GM12892 (cell line): ENCODE results near the gene SLC9A9.

ENCODE experiments used
- DNase-seq: peaks from one replicate; pipeline ENCODE4 v3.0.0; 2011; ENCODE audit not compliant: insufficient read length
- FAIRE-seq: peaks from 2 replicates; lab custom pipeline; 2011; peaks lifted over from hg19 to GRCh38; lab: Jason Lieb, UNC
- POLR2A ChIP-seq: IDR thresholded peaks from 2 replicates; pipeline ENCODE4 v1.6.1; 2011; ENCODE audit warnings: low read depth, low read length, control low read depth
- POLR2AphosphoS5 ChIP-seq: IDR thresholded peaks from 2 replicates; pipeline ENCODE4 v1.6.1; 2011; ENCODE audit warnings: low read depth, low read length, control low read depth
- TAF1 ChIP-seq: IDR thresholded peaks from 2 replicates; pipeline ENCODE4 v1.6.1; 2011; ENCODE audit warnings: low read depth, mild to moderate bottlenecking, control low read depth, low read length, borderline replicate concordance

SLC9A9 gene

GRCh38 chr3:143795874-143796273, 52.4 kb downstream of the SLC9A9 start:
- DNase-seq (no peak), FAIRE-seq (no peak)
- TF ChIP-seq POLR2AphosphoS5 (no peak), POLR2A (no peak), TAF1 (no peak)

DNA sequence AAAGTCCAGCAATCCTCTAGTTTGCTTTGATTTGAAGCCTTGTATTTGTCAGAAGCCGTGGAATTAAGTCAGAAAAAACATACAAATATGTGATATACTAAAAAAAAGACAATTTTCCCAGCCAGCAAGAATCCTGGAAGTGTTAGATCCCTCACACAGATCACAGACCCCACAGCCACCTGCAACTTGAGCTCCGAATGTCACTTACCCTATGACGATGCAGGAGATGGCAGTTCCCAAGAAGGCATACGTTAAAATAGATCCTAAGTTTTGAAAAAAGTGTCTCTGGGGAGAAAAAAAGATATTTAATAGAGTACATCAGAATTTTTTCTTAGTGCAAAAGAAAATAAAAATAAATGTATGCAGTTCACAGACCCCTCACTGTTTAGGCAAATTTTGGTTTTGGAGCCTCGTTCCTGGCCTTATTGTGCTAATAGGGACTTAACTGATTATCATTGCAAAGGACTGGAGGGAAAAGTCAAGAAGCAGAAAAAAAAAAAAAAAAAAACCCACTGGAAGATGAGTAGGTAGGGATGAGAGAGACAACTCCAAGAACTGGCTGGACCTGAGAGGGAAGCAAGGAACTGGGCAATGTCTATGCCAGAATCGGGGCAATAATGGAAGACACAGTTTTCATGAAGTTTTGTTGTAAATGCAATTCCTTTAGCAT, 53.3 kb downstream of the SLC9A9 start:
- TF ChIP-seq POLR2AphosphoS5 (no peak), POLR2A (no peak), TAF1 (no peak)
- no peak for FAIRE-seq

DNA sequence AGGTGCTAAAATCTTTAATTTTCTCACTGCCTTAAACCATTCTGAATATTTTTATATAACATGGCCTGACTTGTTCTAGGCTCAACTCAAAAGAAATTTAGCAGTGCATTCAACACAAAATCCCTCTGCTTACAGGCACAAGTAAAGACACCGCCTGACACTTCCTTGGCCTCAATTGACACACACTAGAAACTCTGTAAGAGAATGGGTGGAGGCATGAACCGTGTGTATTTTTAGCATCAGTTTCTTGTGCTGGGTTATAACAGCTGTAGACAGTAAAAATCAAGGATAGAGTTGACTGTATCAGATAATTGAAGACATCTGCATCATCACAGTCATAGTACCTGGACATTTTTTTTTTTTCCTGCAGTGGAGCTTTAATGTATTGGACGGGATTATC, 54.3 kb downstream of the SLC9A9 start:
- no peak for DNase-seq
- no peak for TF ChIP-seq POLR2A
- no peak for TF ChIP-seq POLR2AphosphoS5
- no peak for TF ChIP-seq TAF1
- no peak for FAIRE-seq

More for the DNA sequence above, 53.3 kb downstream of the SLC9A9 start:
- DNase-seq: no peak

- FAIRE-seq: no peak
- no peak for TF ChIP-seq TAF1
- TF ChIP-seq POLR2A: no peak
- no peak for TF ChIP-seq POLR2AphosphoS5
- no peak for DNase-seq
Measured at GRCh38 chr3:143791386-143791785, 56.9 kb downstream of the SLC9A9 start.

GRCh38 chr3:143786219-143787191, 61.8 kb downstream of the SLC9A9 start:
- TF ChIP-seq POLR2A (no peak), TAF1 (no peak), POLR2AphosphoS5 (no peak)
- DNase-seq: no peak
- no peak for FAIRE-seq

DNA sequence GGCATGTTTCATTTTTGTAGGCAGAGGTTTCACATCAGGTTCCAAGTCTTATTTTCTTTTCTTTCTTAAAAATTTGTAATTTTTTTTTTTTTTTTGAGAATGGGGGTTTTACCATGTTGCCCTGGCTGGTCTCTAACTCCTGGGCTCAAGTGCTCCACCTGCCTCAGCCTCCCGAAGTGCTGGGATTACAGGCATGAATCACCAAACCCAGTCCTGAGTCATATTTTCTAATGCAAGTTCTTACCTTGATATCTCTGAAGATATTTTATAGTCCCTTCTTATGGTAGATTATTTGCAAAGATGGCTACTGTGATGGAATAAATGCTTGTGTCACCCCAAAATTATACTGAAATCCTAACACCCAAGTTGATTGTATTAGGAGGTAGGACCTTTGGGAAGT, 63.8 kb downstream of the SLC9A9 start:
- no peak for TF ChIP-seq POLR2AphosphoS5
- no peak for TF ChIP-seq POLR2A
- TF ChIP-seq TAF1: no peak
- FAIRE-seq (no peak), DNase-seq (no peak)

DNA sequence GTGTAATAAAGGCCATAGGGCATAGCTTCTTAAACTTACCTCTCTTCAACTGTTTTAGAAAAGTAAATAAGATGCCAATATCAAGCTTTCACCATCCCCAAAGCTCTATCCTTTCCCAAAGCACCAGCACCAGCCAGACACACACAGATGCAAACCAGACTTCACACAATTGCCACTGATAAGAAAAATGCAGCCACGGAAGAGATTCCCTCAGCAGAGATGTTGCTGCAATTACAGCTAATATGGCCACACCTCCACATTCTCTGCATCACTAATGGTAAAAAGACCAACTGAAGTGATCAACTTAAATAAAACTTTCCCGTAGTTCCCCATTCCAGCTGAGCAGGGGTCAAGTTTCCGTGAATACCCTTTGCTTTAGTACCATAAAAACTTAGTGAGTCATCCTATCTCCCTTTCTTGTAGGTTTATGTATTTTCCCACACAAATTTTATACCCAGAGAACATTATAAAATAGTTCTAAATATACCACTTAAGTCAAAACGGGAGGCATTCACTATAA, 64.4 kb downstream of the SLC9A9 start:
- no peak for DNase-seq
- FAIRE-seq: no peak
- no peak for TF ChIP-seq POLR2A
- TF ChIP-seq POLR2AphosphoS5: no peak
- no peak for TF ChIP-seq TAF1

DNA sequence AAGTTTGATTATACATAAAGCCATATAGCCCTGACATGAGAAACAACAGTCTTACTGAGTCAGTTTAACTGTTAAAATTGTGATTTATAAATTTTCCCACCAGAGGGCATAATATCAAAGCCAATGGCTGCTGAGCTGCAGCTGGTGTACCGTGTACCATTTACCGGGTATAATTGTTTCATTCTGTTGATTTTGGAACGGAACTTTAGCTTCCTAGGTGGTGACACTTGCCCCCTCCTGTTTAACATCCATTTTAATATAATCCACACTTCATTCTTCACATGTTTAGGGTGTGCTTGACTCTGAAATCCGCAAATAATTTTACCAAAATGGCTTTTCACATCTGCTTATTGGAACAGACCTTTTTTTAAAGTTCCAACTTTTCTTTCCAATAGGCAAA, 72.8 kb downstream of the SLC9A9 start:
- no peak for TF ChIP-seq TAF1
- no peak for TF ChIP-seq POLR2AphosphoS5
- TF ChIP-seq POLR2A: no peak
- DNase-seq: peak; percentile 23
- peak; percentile 88 for FAIRE-seq

DNA sequence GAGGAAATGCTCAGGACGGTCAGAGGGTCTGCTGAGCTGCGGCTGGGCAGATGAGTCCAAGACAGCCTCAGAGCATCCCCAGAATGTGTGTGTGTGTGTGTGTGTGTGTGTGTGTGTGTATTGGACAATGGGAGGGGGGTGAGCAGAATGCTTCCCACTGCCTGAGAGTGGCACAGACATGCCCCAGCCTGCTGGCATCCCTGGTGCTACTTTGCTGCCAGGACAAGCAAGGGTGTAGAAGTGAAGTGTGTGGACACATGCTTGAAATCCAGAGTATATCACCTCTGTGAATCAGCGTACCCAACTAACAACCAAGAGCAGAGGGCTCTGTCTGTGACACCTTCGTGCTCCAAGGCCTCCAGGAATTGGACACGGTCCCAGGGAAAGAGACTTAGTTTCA, 76.3 kb downstream of the SLC9A9 start:
- TF ChIP-seq POLR2A: no peak
- TF ChIP-seq POLR2AphosphoS5: no peak
- no peak for TF ChIP-seq TAF1
- no peak for DNase-seq
- no peak for FAIRE-seq

- TF ChIP-seq POLR2AphosphoS5 (no peak), POLR2A (no peak), TAF1 (no peak)
- FAIRE-seq (no peak), DNase-seq (no peak)
Measured at GRCh38 chr3:143771258-143771657, 77.0 kb downstream of the SLC9A9 start.

DNA sequence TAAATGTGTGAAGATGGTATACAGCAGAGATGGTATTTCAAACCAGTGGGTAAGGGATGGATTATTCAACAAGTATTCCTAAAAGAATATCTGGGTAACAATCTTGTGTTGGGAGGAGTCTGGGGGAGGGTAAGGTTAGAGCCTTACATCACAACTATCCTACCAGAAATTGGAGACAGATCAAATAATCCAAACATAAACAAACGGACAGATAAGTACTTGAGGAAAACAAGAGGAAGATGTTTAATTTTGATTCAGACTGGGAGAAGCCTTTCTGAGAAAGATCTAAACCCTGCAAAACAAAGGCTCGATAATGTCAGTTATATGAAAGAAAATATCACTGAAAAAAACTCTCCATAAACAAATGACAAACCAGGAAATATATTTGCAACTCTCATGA, 77.9 kb downstream of the SLC9A9 start:
- TF ChIP-seq POLR2AphosphoS5: no peak
- TF ChIP-seq POLR2A: no peak
- no peak for TF ChIP-seq TAF1
- DNase-seq (no peak), FAIRE-seq (no peak)

DNA sequence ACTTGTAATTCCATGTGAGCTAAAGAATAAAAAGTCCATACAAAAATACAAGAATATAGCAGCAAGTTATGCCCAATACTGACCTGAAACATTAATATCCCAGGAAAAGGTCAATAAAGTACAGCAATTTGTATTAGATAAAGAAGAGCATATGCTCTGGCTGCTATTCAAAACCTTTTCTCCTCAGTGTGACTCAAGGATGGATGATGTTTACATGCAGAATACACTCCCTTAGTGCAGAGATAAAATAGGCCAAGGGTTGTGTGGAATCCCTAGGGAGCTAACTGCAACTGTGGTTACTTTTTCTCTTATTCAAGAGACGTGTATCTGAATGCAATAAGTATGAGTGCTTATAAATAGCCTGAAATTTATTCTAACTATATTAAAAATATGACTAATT, 78.7 kb downstream of the SLC9A9 start:
- DNase-seq (no peak), FAIRE-seq (no peak)
- TF ChIP-seq TAF1 (no peak), POLR2AphosphoS5 (no peak), POLR2A (no peak)
